Embryonic facial prominence (tissue), 1 donor: ENCODE results near the gene CSRP3.

ENCODE experiments used
- DNase-seq: peaks from one replicate; pipeline ENCODE4 v3.0.0-alpha.2; 2016; ENCODE audit errors: extremely low spot score

The CSRP3 gene

GRCh38 chr11:19201737-19202605 lies at the start of gene CSRP3:
TSS of gene CSRP3 (minus strand) at chr11:19201983. CDS start at chr11:19192448, 9,535 bp downstream.
- no peak for DNase-seq

DNA sequence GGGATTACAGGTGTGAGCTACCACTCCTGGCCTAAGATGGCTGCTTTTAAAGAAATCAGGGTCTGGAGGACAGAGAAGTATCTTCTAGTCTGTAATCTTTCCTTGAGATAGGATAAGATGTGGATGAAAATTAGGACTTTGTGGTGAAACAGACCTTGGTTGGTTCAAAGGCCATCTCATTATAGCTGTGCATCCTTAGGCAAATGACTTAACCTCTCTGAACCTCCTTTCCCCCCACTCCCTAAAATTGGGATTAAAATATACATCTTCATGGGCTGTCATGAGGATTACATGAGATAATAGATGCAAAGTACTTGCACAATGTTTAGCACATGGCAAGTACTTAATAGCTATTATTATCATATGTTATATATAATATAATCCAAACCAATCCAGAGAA lies 49.8 kb upstream of the CSRP3 start:
- no peak for DNase-seq

DNA sequence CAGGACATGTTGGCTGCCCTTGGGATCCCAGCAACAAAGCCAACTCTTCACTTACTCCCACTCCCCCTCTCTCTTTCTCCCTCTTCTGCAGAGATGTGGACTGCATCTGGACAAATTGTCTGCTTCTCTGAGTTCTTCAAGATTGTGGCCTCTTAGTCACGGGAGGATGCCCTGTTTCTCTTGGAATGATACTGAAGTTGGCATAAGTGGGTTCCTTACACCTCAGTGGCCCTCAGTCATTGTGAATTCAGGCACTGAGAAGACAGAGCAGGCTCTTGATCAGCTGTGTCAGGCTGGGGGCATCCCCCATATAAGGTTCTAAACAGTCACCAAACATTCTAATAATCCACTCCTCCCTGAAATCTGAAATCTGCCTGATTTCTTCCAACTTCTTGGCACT lies 45.0 kb upstream of the CSRP3 start:
- no peak for DNase-seq

DNA sequence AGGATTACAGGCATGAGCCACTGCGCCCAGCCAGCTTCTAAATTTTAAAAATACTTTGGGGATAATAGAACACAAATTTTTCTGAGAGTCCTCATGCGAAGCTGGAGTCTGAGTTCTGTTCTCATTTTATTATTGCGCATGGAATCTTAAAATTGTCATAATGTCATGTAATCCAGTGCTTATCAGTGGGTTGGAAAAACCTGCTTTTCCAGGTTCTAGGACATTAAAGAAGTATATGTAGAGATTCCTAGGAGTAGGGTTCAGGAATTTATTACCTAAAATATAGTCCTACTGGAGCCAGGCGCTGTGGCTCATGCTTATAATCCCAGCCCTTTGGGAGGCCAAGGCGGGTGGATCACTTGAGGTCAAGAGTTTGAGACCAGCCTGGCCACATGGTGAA lies 43.6 kb upstream of the CSRP3 start:
- DNase-seq = no peak

DNA sequence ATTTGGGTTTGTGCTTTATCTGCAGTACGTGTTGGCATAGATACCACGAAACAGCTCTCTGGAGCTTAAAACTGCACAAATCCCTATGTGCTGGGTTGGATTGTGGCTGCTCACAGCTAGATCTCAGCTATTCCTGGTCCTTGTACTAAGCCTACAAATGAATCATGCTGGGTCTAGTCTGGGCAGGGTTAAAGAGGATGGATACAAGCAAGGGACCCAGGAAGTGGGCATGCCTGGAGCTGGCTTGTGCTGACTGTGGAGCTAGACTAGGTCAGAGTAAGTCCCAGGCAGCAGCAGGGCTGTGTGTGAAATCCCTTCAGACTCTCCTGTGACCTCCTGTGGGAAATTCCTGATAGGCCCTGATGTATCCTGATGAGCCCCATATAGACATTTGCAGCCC lies 42.8 kb upstream of the CSRP3 start:
- DNase-seq = no peak

DNA sequence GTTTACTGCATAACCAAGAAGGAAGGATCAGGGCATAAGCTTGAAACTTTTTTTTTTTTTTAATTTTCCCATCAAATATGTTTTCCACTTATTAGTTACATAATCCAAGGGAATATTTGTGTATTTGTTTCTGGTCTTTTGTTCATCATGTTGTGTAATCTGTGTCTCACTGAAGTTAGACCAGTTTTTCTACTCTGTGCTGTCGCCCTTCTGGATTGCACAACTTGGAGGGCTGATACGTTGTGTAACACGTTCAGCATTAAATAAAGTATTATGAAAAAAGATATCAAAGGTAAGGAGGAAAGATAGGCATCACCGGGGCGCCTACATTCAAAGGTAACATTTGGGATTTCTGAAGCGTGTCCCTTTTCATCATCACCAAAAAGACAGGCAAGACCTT lies 42.3 kb upstream of the CSRP3 start:
- DNase-seq = no peak

DNA sequence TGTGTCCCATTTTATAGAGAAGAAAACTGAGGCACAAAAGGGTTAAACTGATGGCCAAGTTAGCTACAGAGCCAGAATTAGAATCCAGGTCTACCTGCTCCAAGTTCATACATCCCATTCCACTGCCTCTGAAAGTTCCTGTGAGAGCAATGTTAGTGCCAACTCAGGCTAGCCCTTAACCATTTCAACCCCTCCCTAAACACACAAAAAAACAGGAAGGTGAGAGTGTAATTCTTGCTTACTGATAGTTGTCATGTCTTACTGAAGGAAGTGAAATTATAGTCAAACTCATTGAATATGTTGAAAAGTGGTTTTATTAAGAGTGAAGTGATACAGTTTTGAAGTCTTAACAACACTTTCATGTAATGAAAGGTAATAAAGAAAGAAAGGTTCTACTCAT lies 41.8 kb upstream of the CSRP3 start:
- no peak for DNase-seq

DNA sequence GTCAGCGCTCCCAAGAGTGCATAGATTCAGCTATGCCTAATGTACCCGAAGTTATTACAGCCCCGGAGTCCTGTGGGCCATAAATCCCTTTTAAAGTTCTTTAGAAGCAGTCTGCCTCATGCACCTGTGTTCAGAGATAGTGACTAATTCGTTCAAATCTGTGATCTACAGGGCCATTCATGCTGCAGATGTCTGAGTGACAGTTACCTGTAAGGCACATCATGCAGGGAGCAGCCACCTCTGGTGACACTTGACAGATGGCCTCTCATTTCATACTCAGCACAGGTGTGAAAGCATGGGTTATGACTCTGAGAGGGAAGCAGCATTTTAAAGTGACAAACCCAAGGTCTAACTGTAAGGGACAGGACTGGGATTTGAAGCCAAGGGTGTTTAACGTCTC lies 41.4 kb upstream of the CSRP3 start:
- no peak for DNase-seq

DNA sequence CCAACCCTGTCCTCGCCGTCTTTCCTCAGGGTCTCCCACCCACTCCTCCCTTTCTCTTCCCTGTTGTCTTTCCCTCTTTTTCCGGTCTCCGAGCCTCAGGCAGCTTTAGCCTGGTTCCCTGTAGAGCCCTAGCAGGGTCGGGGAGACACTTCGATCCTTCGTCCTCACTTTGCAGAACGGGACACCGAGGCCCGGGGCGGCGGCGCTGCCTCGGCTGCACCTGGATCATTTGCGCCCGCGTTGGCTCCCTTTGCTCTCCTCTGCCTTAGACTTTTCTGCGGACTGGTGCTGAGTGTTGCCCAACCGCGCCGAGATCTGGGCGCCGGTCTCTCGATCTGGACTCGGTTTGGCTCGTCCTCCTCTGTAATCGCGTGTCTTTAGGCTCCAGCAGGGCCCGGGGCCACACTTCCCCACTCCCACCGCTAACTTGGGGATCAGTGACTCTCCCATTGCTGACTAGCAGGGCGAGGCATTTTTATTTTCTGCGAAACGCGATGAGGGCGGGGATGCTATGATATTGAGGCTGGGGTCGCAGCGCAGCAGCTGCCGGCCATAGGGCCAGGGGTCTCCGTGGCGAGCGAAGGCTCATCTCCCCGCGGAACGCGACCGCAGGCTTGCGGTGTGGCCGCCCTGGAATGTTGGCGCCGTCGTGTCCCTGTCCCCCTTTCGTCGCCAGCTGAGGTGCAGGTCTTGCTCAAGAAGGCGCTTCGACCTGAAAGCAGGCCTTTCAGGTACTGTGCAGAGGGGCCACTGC lies 40.6 kb upstream of the CSRP3 start:
- no peak for DNase-seq

GRCh38 chr11:19241260-19242178 lies 39.7 kb upstream of the CSRP3 start:
- no peak for DNase-seq

GRCh38 chr11:19240420-19241259 lies 38.9 kb upstream of the CSRP3 start, which contains the start of gene E2F8:
TSS of gene E2F8 (minus strand) at chr11:19240945. CDS start at chr11:19240121, 824 bp downstream.
- peak; percentile 81 for DNase-seq

DNA sequence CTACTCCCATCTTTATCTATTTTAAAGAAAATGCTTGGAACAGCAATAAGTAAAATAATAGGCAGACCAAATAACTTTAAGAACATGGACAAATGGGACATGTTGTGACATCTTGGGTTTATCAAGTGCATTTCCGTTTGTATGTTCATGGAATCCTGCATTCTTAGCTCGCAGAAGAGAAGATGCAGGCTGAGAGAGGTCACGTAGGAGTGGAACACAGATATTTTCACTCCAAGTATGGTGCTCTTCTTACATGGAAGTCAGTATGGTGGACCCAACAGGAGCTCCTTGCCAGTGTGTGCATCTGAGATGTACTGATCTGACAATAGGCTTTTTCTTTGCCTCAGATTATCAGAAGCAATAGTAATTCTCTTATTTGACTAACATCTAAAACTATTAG lies 37.3 kb upstream of the CSRP3 start:
- DNase-seq = no peak

GRCh38 chr11:19237813-19238212 lies 36.0 kb upstream of the CSRP3 start:
- no peak for DNase-seq

DNA sequence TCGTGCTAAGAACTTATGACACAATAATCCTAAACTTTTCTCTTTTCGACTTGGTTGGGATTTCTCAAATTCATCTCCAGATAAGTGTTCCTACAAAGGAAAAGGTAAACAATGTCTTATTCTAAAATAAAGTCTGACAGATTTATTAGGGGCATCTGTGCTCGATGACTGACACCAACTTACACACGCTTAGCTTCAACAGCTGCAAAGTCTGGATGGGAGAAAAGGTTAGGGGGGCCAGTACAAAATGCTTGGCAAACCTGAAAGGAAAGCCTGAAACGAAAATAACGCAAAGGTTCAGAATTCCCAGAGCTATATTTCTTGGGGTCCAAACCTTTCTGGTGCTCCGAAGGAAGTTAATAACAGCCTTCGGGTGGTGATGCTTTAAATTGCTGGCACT lies 35.6 kb upstream of the CSRP3 start:
- no peak for DNase-seq

DNA sequence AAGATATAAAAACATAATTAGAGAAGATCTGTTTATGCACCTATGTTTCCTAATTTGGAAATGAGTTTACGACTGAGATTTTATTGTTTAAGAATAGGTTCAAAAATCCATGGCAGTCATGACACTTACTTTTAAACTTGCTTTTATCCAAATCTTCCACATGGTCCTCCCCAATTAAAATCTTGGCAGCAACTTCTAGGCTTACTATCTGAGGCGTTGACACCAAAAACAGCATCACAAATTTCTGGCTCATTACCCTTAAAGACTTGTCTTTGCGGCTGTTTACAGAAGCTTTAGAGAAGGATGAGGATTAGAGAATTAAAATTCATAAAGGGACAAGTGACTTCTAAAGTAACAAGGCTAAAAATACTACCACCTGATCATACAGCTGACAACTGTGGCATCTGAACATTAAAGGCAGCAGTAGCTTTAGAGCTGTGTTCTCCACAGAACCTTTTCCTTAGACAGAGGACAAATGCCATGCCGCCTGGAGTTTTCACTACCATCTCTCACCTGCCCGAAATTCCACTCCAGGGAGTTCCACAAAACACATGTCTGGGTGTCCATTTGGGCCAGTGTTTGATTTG lies 32.5 kb upstream of the CSRP3 start:
- no peak for DNase-seq

DNA sequence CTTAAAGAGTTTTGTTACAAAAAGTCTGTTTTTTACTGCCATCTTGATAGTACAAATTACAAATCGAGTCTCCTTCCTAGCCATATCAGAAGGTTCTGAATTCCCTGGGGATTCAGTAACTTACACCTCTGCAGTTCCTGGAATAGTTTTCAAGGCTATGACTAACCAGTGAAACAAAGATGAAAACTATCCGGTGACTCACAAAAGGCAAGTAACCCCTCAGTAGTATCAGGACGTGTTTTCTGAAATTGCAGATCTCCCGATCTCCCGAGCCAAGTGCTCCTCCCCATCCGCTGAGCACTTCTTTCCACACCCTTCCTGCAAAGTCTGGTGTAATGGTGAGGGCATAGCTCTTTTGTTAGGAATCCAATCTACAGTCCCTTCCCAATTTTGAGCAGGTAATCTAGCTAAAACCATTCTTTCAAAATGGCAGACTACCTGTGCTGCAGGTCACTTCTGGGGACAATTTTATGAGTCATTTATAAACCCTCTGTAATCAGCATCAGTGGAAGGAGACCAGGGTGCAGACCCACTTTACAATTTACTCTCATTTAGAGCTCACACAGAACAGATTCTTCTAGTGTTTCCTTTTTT lies 31.2 kb upstream of the CSRP3 start:
- no peak for DNase-seq

DNA sequence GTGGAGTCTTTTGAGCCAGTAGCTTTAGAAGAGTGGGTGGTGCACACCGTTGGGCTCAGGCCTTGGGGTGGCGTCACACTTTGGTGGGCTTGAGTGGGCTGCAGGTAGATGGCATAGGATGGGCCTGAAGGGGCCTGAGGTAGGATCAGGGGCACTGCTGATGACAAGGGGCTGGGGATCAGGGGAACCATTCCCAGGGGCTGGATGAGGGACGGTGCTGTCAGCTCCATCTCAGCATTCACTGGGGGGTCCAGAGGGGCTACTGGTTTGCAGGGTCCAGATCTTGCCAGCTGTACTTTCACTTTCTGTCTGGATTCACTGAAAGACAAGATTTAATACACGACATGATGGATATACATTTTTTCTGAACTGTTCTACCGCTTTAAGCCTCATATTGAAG lies 27.9 kb upstream of the CSRP3 start:
- no peak for DNase-seq

DNA sequence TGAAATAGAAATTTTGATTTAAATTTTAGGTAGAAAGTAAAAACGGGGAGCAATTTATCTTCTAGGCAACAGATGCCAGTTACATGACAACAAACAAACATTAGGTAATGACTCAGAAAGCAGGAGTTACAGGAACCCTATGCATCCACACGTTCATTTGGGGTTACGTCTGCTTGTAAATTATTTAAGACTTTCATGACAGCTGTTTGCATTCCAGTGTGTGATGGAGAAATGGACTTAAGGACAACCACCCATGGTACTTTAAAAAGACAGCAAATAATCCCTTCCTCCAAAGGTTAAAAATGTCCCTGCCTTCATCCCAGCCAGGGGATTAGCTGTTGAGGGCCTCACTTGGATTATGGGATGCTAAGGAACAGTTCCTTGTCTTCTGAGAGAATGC lies 27.2 kb upstream of the CSRP3 start:
- no peak for DNase-seq

DNA sequence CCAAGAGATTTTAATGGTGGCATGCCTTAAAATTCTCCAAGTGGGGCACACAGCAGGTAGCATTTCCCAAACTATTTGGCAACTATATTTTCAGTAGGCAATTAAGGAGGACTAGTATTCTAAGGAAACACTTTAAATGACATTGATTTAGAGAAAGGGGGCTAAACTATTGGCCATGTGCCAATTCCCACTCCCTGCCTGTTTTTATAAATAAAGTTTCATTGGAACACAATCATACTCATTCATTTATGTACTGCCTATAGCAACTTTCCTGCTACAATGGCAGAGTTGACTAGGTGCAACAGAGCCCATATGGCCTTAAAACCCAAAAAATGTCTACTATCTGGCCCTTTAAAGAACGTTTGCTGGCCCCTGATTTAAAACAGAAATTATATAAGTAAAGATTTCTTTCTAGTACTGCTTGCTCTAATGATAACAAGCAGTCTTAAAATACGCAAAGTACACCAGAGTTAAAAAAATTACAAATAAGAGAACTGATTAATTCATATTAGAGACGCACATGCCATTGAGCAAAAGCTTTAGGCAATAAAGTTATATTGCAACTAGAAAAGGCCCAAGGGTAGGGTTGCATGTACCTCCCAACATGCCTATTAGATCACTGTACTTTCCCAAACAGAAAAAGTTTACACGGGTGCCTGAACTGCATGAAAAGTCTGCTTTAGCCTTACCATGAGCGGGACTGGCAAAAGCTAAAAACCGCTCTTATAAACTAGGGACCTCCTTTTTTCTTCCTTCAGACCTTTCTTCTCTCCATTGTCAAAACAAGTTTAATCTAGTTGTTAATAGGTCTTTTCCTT lies 24.8 kb upstream of the CSRP3 start:
- no peak for DNase-seq
